ENCODE data around the gene PCDHAC1. TPM values are rescaled to one million over a fixed set of nuclear protein-coding genes. Genes with fewer than 3 reads are reported as not detected.
A peak's percentile ranks its signal among the peaks of the same experiment; 100 is the strongest.

The PCDHAC1 gene
- total and polyA plus RNA-seq, 8 donors, result 0.03 to 0.55 (median 0.15) TPM; not detected in 5

GRCh38 chr5:140964356-140964755 lies 38.3 kb downstream of the PCDHAC1 start:
- intact Hi-C loops (cut with DNase I; ENCODE audit: low total_unique reads), result no loop called here
- Histone ChIP-seq H3K4me3 (no peak overlapping the region), H3K27me3 (peaks cover 0 to 34% (median 10%) of the 10 kb centered on the region in 3 donors), H3K9me3 (no peaks in the 10 kb centered on the region), H3K4me1 (peaks cover 5 to 24% (median 18%) of the 10 kb centered on the region in 4 donors), H3K27ac (no peak overlapping the region), H3K36me3 (no peaks in the 10 kb centered on the region)
- no peak for DNase-seq
- WGBS, 5 donors, result 66 to 81% (median 75%) methylated on average over 3 of the region's 3 CpGs
- TF ChIP-seq EP300 (IDR thresholded peaks at IDR 0.05) (no peak), POLR2A (IDR thresholded peaks at IDR 0.05) (no peak), POLR2AphosphoS5 (IDR thresholded peaks at IDR 0.05) (no peak)
- TF ChIP-seq, protein P1, sequence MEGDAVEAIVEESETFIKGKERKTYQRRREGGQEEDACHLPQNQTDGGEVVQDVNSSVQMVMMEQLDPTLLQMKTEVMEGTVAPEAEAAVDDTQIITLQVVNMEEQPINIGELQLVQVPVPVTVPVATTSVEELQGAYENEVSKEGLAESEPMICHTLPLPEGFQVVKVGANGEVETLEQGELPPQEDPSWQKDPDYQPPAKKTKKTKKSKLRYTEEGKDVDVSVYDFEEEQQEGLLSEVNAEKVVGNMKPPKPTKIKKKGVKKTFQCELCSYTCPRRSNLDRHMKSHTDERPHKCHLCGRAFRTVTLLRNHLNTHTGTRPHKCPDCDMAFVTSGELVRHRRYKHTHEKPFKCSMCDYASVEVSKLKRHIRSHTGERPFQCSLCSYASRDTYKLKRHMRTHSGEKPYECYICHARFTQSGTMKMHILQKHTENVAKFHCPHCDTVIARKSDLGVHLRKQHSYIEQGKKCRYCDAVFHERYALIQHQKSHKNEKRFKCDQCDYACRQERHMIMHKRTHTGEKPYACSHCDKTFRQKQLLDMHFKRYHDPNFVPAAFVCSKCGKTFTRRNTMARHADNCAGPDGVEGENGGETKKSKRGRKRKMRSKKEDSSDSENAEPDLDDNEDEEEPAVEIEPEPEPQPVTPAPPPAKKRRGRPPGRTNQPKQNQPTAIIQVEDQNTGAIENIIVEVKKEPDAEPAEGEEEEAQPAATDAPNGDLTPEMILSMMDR (IDR thresholded peaks at IDR 0.05), result no peak

- DNase-seq, result no peak
- H3K9me3 ChIP-seq, result no peaks in the 10 kb centered on the region
- H3K4me1 ChIP-seq, result peaks cover 5 to 24% (median 18%) of the 10 kb centered on the region in 4 donors
- WGBS, 5 donors, result 0 to 7% (median 3%) methylated on average over 9 of the region's 9 CpGs
- H3K27ac ChIP-seq, result peak overlapping the region in 3 of 5 donors; percentile 57 to 67 (median 63)
- peaks cover 0 to 34% (median 10%) of the 10 kb centered on the region in 3 donors for H3K27me3 ChIP-seq
- H3K4me3 ChIP-seq, result peak overlapping the region; percentile 53 to 72 (median 62)
- intact Hi-C loops (cut with DNase I; ENCODE audit: low total_unique reads), result no loop called here
- H3K36me3 ChIP-seq, result no peaks in the 10 kb centered on the region
- TF ChIP-seq POLR2A (IDR thresholded peaks at IDR 0.05) (no peak), EP300 (IDR thresholded peaks at IDR 0.05) (no peak), POLR2AphosphoS5 (IDR thresholded peaks at IDR 0.05) (no peak)
- TF ChIP-seq, protein P1 (IDR thresholded peaks at IDR 0.05), result no peak
Observed at GRCh38 chr5:140965905-140966292, 39.8 kb downstream of the PCDHAC1 start.

- H3K4me3 ChIP-seq, result peak within 1 kb of the TSS; percentile 53 to 72 (median 62)
- WGBS, 5 donors, result 1 to 5% (median 4%) methylated on average over 37 to 80 of the region's 80 CpGs
- peaks cover 0 to 34% (median 10%) of the 10 kb centered on the region in 3 donors for H3K27me3 ChIP-seq
- no peaks in the 10 kb centered on the region for H3K36me3 ChIP-seq
- intact Hi-C loops (cut with DNase I; ENCODE audit: low total_unique reads), result no loop called here
- no peaks in the 10 kb centered on the region for H3K9me3 ChIP-seq
- peak; percentile 49 to 84 for DNase-seq
- peaks cover 5 to 24% (median 18%) of the 10 kb centered on the region in 4 donors for H3K4me1 ChIP-seq
- peak within 1 kb of the TSS; percentile 28 to 67 (median 57) for H3K27ac ChIP-seq
- TF ChIP-seq POLR2AphosphoS5 (IDR thresholded peaks at IDR 0.05), result no peak
- no peak for TF ChIP-seq EP300 (IDR thresholded peaks at IDR 0.05)
- TF ChIP-seq, protein P1 (IDR thresholded peaks at IDR 0.05), result no peak
- TF ChIP-seq POLR2A (IDR thresholded peaks at IDR 0.05), result no peak
Observed at GRCh38 chr5:140966293-140967225, 40.5 kb downstream of the PCDHAC1 start, which contains the start of gene PCDHAC2. PCDHAC2 (plus strand) TSS chr5:140966476; CDS start chr5:140966767, 291 bp downstream.

DNA sequence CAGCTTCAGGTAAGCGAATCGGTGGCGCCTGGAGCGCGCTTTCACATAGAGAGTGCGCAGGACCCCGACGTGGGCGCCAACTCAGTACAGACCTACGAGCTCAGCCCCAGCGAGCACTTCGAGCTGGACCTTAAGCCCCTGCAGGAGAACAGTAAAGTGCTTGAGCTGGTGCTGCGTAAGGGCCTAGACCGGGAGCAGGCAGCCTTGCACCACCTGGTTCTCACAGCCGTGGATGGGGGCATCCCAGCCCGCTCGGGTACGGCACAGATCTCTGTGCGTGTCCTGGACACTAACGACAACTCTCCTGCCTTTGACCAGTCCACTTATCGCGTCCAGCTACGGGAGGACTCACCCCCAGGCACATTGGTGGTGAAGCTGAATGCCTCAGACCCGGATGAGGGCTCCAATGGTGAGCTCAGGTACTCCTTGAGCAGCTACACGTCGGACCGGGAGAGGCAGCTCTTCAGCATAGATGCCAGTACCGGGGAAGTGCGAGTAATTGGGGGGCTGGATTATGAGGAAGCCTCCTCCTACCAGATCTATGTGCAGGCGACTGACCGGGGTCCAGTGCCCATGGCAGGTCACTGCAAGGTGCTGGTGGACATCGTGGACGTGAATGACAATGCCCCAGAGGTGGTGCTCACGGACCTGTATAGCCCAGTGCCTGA lies 41.3 kb downstream of the PCDHAC1 start:
- intact Hi-C loops (cut with DNase I; ENCODE audit: low total_unique reads), result no loop called here
- Histone ChIP-seq H3K4me1 (peaks cover 5 to 24% (median 18%) of the 10 kb centered on the region in 4 donors), H3K36me3 (no peaks in the 10 kb centered on the region), H3K27me3 (peaks cover 0 to 29% (median 10%) of the 10 kb centered on the region in 3 donors), H3K9me3 (no peaks in the 10 kb centered on the region), H3K4me3 (peak overlapping the region; percentile 53 to 72 (median 62)), H3K27ac (no peak overlapping the region)
- DNase-seq, result no peak
- TF ChIP-seq POLR2AphosphoS5 (IDR thresholded peaks at IDR 0.05) (no peak), POLR2A (IDR thresholded peaks at IDR 0.05) (no peak), EP300 (IDR thresholded peaks at IDR 0.05) (no peak)
- TF ChIP-seq, protein P1 (IDR thresholded peaks at IDR 0.05), result no peak
- 21 to 44% (median 29%) methylated on average over 30 to 34 of the region's 34 CpGs for WGBS, 5 donors
